ENCODE measurements around the gene PIEZO1.

PIEZO1 gene

DNA sequence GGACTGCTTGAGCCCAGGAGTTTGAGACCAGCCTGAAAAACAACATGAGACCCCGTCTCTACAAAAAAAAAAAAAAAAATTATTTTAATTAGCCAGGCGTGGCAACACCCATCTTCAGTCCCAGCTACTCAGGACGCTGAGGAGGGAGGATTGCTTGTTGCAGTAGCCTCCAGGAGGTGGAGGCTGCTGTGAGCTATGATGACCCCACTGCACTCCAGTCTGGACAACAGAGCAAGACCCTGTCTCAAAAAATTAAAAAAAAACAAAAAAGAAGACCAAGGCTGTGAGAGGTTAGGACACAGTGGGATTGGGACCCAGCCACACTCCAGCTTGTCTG, 97.4 kb downstream of the PIEZO1 start:
- no peaks in the 10 kb centered on the region for H3K9me3 ChIP-seq (ENCODE audit: control insufficient read depth, low read length)
- peaks cover 48% of the 10 kb centered on the region for H3K27me3 ChIP-seq (ENCODE audit: control insufficient read depth, insufficient read depth, low read length)
- no peaks in the 10 kb centered on the region for H3K36me3 ChIP-seq (ENCODE audit: control insufficient read depth, insufficient read depth, low read length)
- peaks cover 34% of the 10 kb centered on the region for H3K4me1 ChIP-seq (ENCODE audit: control insufficient read depth, insufficient read depth, low read length)
- H3K4me3 ChIP-seq (ENCODE audit: low read length) = no peak overlapping the region
- no peak overlapping the region for H3K9ac ChIP-seq (ENCODE audit: low read length)

DNA sequence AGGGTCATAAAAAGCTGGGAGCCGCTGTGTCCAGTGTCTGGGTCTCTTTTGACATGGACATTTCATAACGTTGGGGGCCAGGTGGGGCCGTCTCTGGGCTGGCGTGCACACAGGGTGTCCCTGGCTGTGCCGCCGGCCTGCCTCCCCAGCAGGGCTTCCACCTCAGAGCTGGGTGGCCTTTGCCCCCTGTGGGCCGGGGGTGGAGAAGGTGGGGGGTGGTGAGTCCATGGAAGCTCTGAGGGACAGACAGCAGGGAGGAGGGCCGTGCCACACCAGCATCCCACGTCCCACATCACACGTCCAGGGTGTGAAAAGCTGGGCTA, 97.8 kb downstream of the PIEZO1 start:
- Histone ChIP-seq H3K4me1 (ENCODE audit: control insufficient read depth, insufficient read depth, low read length) (peaks cover 30% of the 10 kb centered on the region), H3K27me3 (ENCODE audit: control insufficient read depth, insufficient read depth, low read length) (peaks cover 49% of the 10 kb centered on the region), H3K36me3 (ENCODE audit: control insufficient read depth, insufficient read depth, low read length) (no peaks in the 10 kb centered on the region), H3K4me3 (ENCODE audit: low read length) (no peak overlapping the region), H3K9ac (ENCODE audit: low read length) (no peak overlapping the region), H3K9me3 (ENCODE audit: control insufficient read depth, low read length) (no peaks in the 10 kb centered on the region)

DNA sequence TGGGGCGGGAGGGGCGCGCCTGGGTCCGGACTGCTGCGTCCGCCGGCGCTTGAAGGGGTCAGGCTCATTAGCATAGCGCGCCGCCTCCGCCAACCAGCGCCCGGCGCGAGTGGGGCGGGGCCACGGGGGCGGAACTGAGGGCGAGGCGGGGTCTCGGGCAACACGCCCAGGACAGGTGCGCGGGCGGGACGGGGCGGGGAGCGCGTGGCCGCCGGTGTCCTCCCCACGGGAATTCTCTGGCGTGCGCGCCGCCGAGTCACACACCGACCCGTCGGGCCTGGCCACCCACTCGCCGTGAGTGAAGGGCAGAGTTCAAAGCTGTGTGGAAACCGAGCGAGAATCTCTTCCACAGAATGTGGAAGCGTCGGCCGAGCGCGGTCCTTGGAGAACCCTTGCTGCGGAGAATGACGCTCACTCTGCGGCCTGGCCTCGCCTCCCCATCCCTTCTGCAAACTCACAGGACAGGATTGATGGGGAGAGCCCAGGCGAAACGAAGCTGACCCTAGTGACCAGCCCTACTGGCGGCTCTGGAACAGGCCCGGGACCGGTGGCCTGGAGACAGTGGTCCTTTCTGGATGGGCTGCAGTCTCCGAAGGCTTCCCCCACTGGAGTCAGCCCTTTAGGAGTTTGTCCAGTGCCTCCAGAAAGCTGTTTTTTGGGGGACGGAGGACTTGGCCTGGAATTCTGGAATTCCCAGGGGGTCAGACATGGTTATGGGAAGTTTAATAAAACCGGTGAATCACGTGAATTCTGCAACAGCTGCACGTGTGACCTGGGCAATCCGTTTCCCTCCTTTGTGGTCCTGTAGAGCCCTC, 98.4 kb downstream of the PIEZO1 start, which contains the start of gene SNAI3:
Gene SNAI3, minus strand, starts transcription at position 69 of the 815 bp plus-strand sequence. CDS start 101 bp downstream, outside the sequence.
- Histone ChIP-seq H3K4me3 (ENCODE audit: low read length) (no peak within 1 kb of the TSS), H3K36me3 (ENCODE audit: control insufficient read depth, insufficient read depth, low read length) (no peaks in the 10 kb centered on the region), H3K4me1 (ENCODE audit: control insufficient read depth, insufficient read depth, low read length) (peaks cover 27% of the 10 kb centered on the region), H3K9me3 (ENCODE audit: control insufficient read depth, low read length) (no peaks in the 10 kb centered on the region), H3K27me3 (ENCODE audit: control insufficient read depth, insufficient read depth, low read length) (peaks cover 55% of the 10 kb centered on the region), H3K9ac (ENCODE audit: low read length) (peak within 1 kb of the TSS; percentile 41)

DNA sequence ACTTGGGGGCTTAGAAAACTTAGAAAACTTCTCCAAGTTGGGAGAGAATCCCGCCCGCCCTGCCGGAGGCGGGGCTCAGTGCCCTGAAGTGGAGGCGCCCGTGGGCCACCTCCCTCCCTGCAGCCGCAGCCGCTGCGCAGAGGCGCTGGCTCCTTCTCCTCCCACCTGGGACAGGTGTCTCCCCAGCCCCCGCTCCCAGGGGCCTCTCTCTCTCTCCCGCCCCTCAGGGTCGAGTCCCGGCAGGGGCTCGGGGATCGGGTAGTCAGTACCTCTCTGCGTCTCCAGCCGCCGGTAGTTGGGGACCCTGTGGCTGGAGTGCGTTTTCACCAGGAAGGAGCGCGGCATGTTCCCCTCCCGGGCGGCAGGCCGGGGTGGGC, 99.0 kb downstream of the PIEZO1 start:
- Histone ChIP-seq H3K4me1 (ENCODE audit: control insufficient read depth, insufficient read depth, low read length) (peaks cover 27% of the 10 kb centered on the region), H3K36me3 (ENCODE audit: control insufficient read depth, insufficient read depth, low read length) (no peaks in the 10 kb centered on the region), H3K4me3 (ENCODE audit: low read length) (no peak overlapping the region), H3K9ac (ENCODE audit: low read length) (peak overlapping the region; percentile 41), H3K27me3 (ENCODE audit: control insufficient read depth, insufficient read depth, low read length) (peaks cover 54% of the 10 kb centered on the region), H3K9me3 (ENCODE audit: control insufficient read depth, low read length) (no peaks in the 10 kb centered on the region)

DNA sequence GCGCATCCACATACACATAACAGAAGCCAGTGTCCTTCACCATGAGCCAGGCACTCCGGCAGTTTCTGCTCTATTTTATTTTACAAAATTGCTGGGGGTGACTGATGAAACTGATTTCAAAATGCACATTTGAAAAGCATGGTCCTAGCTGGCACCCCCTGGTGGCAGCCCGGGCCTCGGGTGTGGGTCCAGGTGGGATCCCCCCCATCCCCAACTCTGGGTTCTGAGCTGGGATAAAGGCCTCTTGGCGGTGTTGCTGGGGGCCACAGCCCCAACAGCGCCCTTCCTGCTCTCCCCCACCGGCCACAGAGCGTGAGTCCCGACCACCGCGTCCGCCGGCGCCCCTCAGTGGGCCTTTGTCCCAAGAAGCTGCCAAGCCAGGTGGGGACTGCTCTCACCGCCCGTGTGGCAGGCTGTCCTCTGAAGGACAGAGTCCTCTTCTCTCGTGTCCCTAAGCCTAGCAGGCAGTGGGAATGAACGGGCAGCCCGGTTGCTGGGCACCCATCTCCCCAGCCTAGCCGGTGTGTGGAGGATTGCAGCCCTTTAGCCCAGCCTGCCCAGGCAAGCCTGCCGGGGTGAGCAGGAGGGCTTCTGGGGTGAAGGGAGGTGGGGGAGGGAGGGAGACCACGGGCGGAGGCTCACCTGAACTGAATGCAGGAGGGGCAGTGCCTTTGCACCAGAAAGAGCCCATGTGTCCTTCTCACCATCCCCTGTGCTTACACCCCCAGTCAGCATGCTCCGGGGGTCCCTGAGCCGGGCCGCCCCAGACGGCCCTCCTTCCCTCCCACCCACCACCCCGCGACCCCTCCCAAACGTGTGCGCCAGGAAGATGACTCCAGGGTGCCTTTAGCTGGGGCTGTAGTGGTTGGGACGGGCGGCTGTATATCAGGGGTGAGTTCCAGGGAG, 99.6 kb downstream of the PIEZO1 start:
- peak overlapping the region; percentile 41 for H3K9ac ChIP-seq (ENCODE audit: low read length)
- no peak overlapping the region for H3K4me3 ChIP-seq (ENCODE audit: low read length)
- H3K27me3 ChIP-seq (ENCODE audit: control insufficient read depth, insufficient read depth, low read length) = peaks cover 50% of the 10 kb centered on the region
- no peaks in the 10 kb centered on the region for H3K36me3 ChIP-seq (ENCODE audit: control insufficient read depth, insufficient read depth, low read length)
- no peaks in the 10 kb centered on the region for H3K9me3 ChIP-seq (ENCODE audit: control insufficient read depth, low read length)
- peaks cover 27% of the 10 kb centered on the region for H3K4me1 ChIP-seq (ENCODE audit: control insufficient read depth, insufficient read depth, low read length)

DNA sequence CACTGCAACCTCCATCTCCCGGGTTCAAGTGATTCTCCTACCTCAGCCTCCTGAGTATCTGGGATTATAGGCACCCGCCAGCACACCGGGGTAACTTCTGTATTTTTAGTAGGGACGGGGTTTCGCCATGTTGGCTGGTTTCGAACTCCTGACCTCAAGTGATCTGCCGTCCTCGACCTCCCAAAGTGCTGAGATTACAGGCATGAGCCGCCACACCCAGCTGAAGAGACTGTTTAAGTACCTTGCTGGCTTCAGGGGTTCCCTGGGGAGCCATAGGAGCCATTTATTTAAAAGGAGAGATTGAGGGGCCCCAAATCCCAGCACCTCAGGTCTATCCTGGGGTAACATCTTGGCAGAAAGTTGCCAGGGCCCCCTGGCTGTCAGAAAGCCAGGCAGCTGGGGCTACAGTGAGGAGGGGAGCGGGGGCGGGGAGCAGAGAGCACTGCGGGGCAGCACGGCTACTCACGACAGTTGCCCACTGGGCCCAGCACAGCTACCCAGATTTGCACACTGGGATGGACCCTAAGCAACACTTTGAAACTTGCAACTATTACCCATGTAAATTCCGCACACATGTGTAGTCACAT, 100.4 kb downstream of the PIEZO1 start:
- Histone ChIP-seq H3K4me3 (ENCODE audit: low read length) (no peak overlapping the region), H3K36me3 (ENCODE audit: control insufficient read depth, insufficient read depth, low read length) (no peaks in the 10 kb centered on the region), H3K4me1 (ENCODE audit: control insufficient read depth, insufficient read depth, low read length) (peaks cover 27% of the 10 kb centered on the region), H3K9ac (ENCODE audit: low read length) (no peak overlapping the region), H3K9me3 (ENCODE audit: control insufficient read depth, low read length) (no peaks in the 10 kb centered on the region), H3K27me3 (ENCODE audit: control insufficient read depth, insufficient read depth, low read length) (peaks cover 50% of the 10 kb centered on the region)

DNA sequence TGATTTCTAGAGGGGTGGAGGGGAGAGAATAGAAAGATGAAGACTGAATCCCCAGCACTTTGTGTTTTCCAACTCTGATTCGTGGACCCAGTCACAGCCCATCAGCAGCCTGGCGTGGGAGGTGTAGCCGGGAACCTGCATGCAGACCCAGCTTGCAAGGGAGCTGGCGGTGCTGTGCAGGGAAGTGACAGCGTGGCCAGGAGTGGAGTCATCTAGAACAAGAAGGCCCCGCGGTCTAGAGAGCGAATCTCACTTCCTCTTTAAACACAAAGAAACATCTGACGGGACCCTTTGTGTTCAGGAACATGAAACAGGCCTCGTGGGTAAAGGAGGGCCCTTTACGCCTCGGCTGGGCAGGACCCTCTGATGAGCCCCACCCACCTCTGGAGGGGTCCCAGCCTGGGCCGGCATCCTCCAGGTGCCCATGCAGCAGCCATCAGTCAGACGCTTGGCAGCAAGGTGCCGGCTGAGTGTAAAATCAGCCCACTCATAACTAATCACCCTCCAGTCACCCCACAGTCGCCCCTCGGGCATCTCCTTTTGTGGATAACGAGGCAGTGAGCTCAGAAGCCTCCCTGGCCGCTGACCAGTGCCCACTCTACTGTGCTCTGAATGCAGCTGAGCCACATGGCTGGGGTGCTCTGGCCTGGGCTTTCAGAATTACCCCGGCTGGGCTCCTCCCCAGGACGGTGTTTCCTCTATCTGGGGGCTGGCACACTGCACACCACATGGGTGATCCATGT, 103.1 kb downstream of the PIEZO1 start:
- Histone ChIP-seq H3K27me3 (ENCODE audit: control insufficient read depth, insufficient read depth, low read length) (peaks cover 66% of the 10 kb centered on the region), H3K9ac (ENCODE audit: low read length) (no peak overlapping the region), H3K9me3 (ENCODE audit: control insufficient read depth, low read length) (no peaks in the 10 kb centered on the region), H3K4me1 (ENCODE audit: control insufficient read depth, insufficient read depth, low read length) (peaks cover 11% of the 10 kb centered on the region), H3K36me3 (ENCODE audit: control insufficient read depth, insufficient read depth, low read length) (no peaks in the 10 kb centered on the region), H3K4me3 (ENCODE audit: low read length) (no peak overlapping the region)

DNA sequence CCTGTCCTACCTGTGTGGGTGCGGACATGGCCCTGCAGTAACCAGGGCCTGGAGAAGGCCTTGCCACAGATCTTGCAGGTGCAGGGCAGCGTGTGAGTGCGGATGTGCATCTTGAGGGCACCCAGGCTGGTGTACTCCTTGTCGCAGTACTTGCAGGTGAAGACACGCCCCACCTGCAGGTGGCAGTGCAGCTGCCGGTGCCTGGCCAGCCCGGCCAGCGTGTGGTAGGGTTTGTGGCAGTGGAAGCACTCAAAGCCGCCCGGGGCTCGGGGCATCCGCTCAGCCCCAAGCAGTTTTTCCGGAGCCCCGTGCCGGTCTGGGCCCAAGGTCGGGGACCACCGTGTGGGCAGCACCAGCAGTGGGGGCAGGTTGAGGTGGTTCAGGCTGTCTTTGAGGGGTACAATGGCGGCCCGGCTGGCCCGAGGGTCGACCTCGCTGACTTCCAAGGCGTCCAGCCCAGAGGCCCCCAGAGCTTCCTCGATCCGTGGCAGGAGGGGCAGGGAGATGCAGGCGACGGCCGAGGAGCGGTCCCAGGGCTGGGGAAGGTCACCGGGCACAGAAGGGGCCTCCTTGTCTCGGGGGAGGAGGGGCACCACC, 103.8 kb downstream of the PIEZO1 start:
- Histone ChIP-seq H3K9me3 (ENCODE audit: control insufficient read depth, low read length) (no peaks in the 10 kb centered on the region), H3K27me3 (ENCODE audit: control insufficient read depth, insufficient read depth, low read length) (peaks cover 66% of the 10 kb centered on the region), H3K4me1 (ENCODE audit: control insufficient read depth, insufficient read depth, low read length) (peaks cover 8% of the 10 kb centered on the region), H3K4me3 (ENCODE audit: low read length) (no peak overlapping the region), H3K9ac (ENCODE audit: low read length) (no peak overlapping the region), H3K36me3 (ENCODE audit: control insufficient read depth, insufficient read depth, low read length) (no peaks in the 10 kb centered on the region)

DNA sequence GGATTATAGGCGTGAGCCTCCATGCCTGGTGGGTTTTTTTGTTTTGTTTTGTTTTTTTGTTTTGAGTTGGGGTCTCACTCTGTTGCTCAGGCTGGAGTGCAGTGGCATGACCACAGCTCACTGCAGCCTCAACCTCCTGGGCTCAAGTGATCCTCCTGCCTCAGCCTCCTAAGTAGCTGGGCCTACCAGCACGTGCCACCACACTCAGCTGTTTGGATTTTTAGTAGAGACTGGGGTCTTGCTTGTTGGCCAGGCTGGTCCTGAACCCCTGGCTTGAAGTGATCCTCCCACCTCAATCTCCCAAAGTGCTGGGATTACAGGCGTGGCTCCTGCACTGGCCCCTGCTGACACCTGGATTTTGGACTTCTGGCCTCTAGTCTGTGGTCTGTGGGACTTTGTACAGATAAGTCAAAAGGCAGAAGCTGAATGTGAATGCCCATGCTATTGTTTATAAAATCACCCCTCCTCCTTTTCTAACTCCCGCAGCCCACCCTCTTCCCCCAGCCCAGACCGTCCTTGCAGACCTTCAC, 104.4 kb downstream of the PIEZO1 start:
- peaks cover 61% of the 10 kb centered on the region for H3K27me3 ChIP-seq (ENCODE audit: control insufficient read depth, insufficient read depth, low read length)
- H3K4me3 ChIP-seq (ENCODE audit: low read length) = no peak overlapping the region
- no peak overlapping the region for H3K9ac ChIP-seq (ENCODE audit: low read length)
- peaks cover 2% of the 10 kb centered on the region for H3K4me1 ChIP-seq (ENCODE audit: control insufficient read depth, insufficient read depth, low read length)
- H3K9me3 ChIP-seq (ENCODE audit: control insufficient read depth, low read length) = no peaks in the 10 kb centered on the region
- no peaks in the 10 kb centered on the region for H3K36me3 ChIP-seq (ENCODE audit: control insufficient read depth, insufficient read depth, low read length)

DNA sequence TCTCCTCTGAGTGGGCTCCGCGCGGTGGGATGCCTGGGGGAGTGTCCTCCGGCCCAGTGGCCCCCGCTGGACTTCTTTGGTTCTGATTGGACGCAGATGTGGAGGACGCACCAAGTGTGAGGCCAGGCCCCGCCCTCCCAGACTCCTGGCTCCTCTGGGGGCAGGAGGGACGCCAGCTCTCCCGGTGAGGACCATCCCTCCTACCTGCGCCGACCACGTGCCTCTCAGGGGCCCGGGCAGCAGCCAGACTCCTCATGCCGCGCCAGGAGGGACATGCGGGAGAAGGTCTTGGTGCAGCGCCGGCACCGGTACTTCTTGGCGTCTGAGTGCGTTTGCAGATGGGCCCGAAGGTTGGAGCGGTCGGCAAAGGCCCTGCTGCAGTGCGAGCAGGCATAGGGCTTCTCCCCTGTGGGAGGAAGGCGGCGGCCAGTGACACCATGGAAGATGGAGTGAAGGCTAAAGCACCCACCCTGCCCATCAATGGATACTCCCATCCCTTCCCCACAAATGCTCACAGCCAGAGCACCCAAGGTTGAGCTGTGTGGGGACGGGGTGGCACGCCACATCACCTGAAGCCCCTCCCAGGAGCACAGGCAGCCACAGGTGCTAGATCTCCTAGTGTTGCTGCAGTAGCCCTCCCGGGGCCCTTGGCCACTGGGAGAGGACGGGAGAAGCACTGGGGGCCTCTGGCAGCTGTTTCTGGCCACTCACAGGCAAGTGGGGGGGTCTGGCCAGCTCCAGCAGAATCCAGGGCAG, 106.6 kb downstream of the PIEZO1 start:
- H3K36me3 ChIP-seq (ENCODE audit: control insufficient read depth, insufficient read depth, low read length) = no peaks in the 10 kb centered on the region
- H3K9ac ChIP-seq (ENCODE audit: low read length) = no peak overlapping the region
- H3K9me3 ChIP-seq (ENCODE audit: control insufficient read depth, low read length) = no peaks in the 10 kb centered on the region
- peaks cover 40% of the 10 kb centered on the region for H3K27me3 ChIP-seq (ENCODE audit: control insufficient read depth, insufficient read depth, low read length)
- H3K4me1 ChIP-seq (ENCODE audit: control insufficient read depth, insufficient read depth, low read length) = no peaks in the 10 kb centered on the region
- no peak overlapping the region for H3K4me3 ChIP-seq (ENCODE audit: low read length)

DNA sequence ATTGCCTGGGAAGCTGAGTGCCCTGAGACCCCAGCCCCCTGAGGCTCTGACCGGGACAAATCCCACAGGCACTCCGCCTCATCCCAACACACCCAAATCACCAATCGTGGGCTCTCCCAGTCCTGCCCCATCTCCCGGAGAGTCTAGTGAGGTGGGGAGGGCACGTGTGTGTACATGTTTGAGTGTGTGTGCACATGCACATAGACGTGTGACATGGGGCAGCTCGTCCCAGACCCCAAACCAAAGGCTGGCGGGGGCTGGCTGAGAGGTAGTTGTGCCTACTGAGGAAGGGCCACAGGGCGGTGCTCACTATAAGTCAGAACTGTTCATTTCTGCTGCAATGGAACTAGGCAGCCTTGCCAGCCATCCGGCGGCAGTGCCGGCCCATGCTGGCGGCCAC, 107.3 kb downstream of the PIEZO1 start:
- Histone ChIP-seq H3K9me3 (ENCODE audit: control insufficient read depth, low read length) (no peaks in the 10 kb centered on the region), H3K4me1 (ENCODE audit: control insufficient read depth, insufficient read depth, low read length) (no peaks in the 10 kb centered on the region), H3K27me3 (ENCODE audit: control insufficient read depth, insufficient read depth, low read length) (peaks cover 40% of the 10 kb centered on the region), H3K36me3 (ENCODE audit: control insufficient read depth, insufficient read depth, low read length) (no peaks in the 10 kb centered on the region), H3K4me3 (ENCODE audit: low read length) (no peak overlapping the region), H3K9ac (ENCODE audit: low read length) (no peak overlapping the region)

All from mucosa of stomach (tissue), 1 donor.